Measurements from ENCODE around the gene C10orf120. TPM values are rescaled to one million over a fixed set of nuclear protein-coding genes. Genes with fewer than 3 reads are reported as not detected.

Gene C10orf120
- total and polyA plus RNA-seq, 10 donors, result not detected

GRCh38 chr10:122713091-122713885 is 13.6 kb upstream of the C10orf120 start:
- intact Hi-C loops (cut with DNase I; ENCODE audit: low total_unique reads), result no loop called here
- WGBS, 5 donors, result 71 to 76% (median 72%) methylated on average over 7 of the region's 7 CpGs
- Histone ChIP-seq H3K27ac (no peak overlapping the region), H3K9me3 (no peaks in the 10 kb centered on the region), H3K4me1 (no peaks in the 10 kb centered on the region), H3K27me3 (replicated peaks in 1 of 7) (peaks cover 0 to 67% (median 3%) of the 10 kb centered on the region in 7 donors), H3K4me3 (no peak overlapping the region), H3K36me3 (no peaks in the 10 kb centered on the region)
- TF ChIP-seq POLR2AphosphoS5 (IDR thresholded peaks at IDR 0.05) (no peak), POLR2A (IDR thresholded peaks at IDR 0.05) (no peak), CTCF (IDR thresholded peaks at IDR 0.05 in 8 of 11, conservative IDR thresholded peaks at IDR 0.05 in 3 of 11) (no peak)
- DNase-seq, result no peak

DNA sequence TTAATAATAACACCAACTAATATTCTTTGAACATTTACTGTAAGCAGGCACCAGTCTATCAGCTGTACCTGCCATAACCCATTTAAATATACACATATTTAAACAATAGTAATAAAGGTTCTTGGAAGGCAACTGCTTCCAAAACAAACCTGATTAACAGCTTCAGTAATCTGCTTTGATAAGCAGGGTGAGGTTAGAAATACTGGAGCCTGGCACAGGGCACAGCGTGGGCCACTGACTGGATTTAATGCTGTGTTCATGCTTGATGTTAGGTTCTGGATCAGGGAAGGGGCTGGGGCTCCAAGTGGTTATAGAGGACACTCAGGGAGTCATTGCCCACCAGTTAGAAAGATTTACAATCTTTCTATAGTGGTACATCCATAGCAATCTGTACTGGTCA is 10.9 kb upstream of the C10orf120 start:
- Histone ChIP-seq H3K9me3 (no peaks in the 10 kb centered on the region), H3K4me3 (no peak overlapping the region), H3K4me1 (no peaks in the 10 kb centered on the region), H3K27ac (no peak overlapping the region), H3K27me3 (replicated peaks in 1 of 7) (peaks cover 0 to 66% (median 3%) of the 10 kb centered on the region in 7 donors), H3K36me3 (no peaks in the 10 kb centered on the region)
- WGBS, 5 donors, result 60 to 84% (median 78%) methylated on average over 1 of the region's 1 CpG
- intact Hi-C loops (cut with DNase I; ENCODE audit: low total_unique reads), result no loop called here
- no peak for DNase-seq
- TF ChIP-seq POLR2A (IDR thresholded peaks at IDR 0.05) (no peak), POLR2AphosphoS5 (IDR thresholded peaks at IDR 0.05) (no peak), CTCF (IDR thresholded peaks at IDR 0.05 in 8 of 11, conservative IDR thresholded peaks at IDR 0.05 in 3 of 11) (no peak)

- H3K27ac ChIP-seq, result no peak overlapping the region
- intact Hi-C loops (cut with DNase I; ENCODE audit: low total_unique reads), result no loop called here
- H3K4me3 ChIP-seq, result no peak overlapping the region
- TF ChIP-seq CTCF (IDR thresholded peaks at IDR 0.05 in 8 of 11, conservative IDR thresholded peaks at IDR 0.05 in 3 of 11) (no peak), POLR2A (IDR thresholded peaks at IDR 0.05) (no peak), POLR2AphosphoS5 (IDR thresholded peaks at IDR 0.05) (no peak)
- no peaks in the 10 kb centered on the region for H3K4me1 ChIP-seq
- H3K9me3 ChIP-seq, result no peaks in the 10 kb centered on the region
- 57 to 70% (median 61%) methylated on average over 4 of the region's 4 CpGs for WGBS, 5 donors
- H3K27me3 ChIP-seq (replicated peaks in 1 of 7), result peaks cover 0 to 60% (median 3%) of the 10 kb centered on the region in 7 donors
- DNase-seq, result no peak
- no peaks in the 10 kb centered on the region for H3K36me3 ChIP-seq
Measured at GRCh38 chr10:122709971-122710370, 10.3 kb upstream of the C10orf120 start.

GRCh38 chr10:122707535-122707934 is 7.9 kb upstream of the C10orf120 start:
- DNase-seq, result no peak
- no peak for TF ChIP-seq POLR2A (IDR thresholded peaks at IDR 0.05)
- TF ChIP-seq CTCF (IDR thresholded peaks at IDR 0.05 in 8 of 11, conservative IDR thresholded peaks at IDR 0.05 in 3 of 11), result no peak
- TF ChIP-seq POLR2AphosphoS5 (IDR thresholded peaks at IDR 0.05), result no peak
- Histone ChIP-seq H3K36me3 (no peaks in the 10 kb centered on the region), H3K4me1 (no peaks in the 10 kb centered on the region), H3K27ac (no peak overlapping the region), H3K4me3 (no peak overlapping the region), H3K27me3 (replicated peaks in 1 of 7) (peaks cover 0 to 40% (median 3%) of the 10 kb centered on the region in 7 donors), H3K9me3 (no peaks in the 10 kb centered on the region)
- 61 to 76% (median 68%) methylated on average over 9 of the region's 9 CpGs for WGBS, 5 donors
- intact Hi-C loops (cut with DNase I; ENCODE audit: low total_unique reads), result no loop called here
